ENCODE results near the gene GTF3A.

GTF3A gene

DNA sequence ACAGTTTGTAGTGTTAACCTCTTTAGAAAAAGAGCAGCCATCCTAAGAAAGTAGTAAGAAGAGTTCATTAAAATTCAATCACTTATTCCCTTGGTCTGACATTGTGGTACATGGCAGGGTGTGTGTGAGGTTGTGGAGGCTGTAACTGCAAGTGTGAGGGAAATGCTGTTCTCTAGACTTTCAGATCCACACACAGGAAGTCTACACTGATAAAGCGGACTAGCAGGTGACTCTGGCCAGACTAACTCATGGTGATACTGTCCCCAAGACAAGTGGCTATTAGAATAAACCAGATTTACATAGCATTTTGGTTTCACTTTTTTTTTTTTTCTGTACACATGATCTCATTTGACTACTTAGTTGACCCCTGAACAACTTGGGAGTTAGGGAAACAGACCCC lies 16.0 kb downstream of the GTF3A start:
- TF ChIP-seq, protein P1, sequence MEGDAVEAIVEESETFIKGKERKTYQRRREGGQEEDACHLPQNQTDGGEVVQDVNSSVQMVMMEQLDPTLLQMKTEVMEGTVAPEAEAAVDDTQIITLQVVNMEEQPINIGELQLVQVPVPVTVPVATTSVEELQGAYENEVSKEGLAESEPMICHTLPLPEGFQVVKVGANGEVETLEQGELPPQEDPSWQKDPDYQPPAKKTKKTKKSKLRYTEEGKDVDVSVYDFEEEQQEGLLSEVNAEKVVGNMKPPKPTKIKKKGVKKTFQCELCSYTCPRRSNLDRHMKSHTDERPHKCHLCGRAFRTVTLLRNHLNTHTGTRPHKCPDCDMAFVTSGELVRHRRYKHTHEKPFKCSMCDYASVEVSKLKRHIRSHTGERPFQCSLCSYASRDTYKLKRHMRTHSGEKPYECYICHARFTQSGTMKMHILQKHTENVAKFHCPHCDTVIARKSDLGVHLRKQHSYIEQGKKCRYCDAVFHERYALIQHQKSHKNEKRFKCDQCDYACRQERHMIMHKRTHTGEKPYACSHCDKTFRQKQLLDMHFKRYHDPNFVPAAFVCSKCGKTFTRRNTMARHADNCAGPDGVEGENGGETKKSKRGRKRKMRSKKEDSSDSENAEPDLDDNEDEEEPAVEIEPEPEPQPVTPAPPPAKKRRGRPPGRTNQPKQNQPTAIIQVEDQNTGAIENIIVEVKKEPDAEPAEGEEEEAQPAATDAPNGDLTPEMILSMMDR (IDR thresholded peaks at IDR 0.05; ENCODE audit: borderline replicate concordance, control extremely low read depth, extremely low read depth, insufficient read depth, missing control alignments), result no peak
- no peak for DNase-seq (ENCODE audit: low spot score)
- in situ Hi-C loops (cut with MboI; ENCODE audit: low sequenced_read_pairs, unreplicated experiment), result no loop called here

DNA sequence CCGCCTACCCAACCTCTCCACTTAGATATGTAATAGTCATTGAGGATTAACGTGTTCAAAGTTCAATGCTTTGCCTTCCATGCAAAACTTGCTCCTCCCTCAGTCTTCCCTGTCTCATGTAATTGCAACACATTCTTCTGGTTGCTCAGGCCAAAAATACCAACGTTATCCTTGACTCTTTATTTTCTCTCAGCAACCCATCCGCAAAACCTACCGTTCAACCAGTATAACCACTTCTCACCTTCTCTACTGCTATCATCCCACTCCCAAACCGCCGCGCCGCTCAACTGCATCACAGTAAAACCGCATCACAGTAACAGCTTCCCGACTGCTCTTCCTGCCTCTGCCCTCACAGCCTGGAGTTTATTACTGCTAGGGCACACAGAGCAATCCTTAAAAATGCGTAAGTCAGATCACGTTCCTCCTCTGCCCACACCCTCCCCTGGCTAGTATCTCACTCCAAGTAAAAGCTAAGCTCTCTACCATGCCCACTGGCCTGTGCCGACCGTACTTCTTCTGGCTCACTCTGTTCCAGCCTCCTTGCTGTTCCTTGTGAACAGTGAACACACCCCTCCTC lies 17.7 kb downstream of the GTF3A start:
- in situ Hi-C loops (cut with MboI; ENCODE audit: low sequenced_read_pairs, unreplicated experiment), result no loop called here
- TF ChIP-seq, protein P1 (IDR thresholded peaks at IDR 0.05; ENCODE audit: borderline replicate concordance, control extremely low read depth, extremely low read depth, insufficient read depth, missing control alignments), result no peak
- DNase-seq (ENCODE audit: low spot score), result no peak

- in situ Hi-C loops (cut with MboI; ENCODE audit: low sequenced_read_pairs, unreplicated experiment), result no loop called here
- no peak for DNase-seq (ENCODE audit: low spot score)
- TF ChIP-seq, protein P1 (IDR thresholded peaks at IDR 0.05; ENCODE audit: borderline replicate concordance, control extremely low read depth, extremely low read depth, insufficient read depth, missing control alignments), result no peak
Measured at GRCh38 chr13:27442797-27443196, 18.4 kb downstream of the GTF3A start.

DNA sequence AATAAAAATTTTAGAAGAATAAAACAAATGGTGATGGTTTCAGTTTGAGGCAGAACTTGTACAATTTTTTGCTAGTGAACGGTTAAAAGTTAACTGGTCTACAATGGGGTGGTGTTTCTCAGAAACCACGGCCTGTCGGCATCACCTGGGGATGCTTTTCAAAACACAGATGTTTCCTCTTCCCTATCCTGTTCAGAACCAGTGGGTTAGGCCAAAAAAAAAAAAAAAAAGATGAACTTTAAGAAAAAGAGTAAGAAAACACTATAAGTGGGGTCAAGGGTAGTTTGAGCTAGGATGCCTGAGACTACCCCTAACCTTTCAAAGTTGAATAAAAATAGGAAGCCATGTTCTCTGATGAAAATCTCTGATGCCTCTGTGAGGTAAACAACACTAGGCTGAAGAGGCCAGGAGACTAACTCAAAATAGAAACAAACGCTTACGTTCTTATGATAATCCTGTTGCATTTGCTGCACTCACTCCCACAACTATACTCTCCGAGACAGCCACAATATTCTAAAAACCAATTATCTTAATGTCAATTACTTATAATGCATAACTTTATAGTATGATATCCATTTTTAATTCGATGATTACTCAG lies 22.7 kb downstream of the GTF3A start:
- in situ Hi-C loops (cut with MboI; ENCODE audit: low sequenced_read_pairs, unreplicated experiment), result no loop called here
- no peak for DNase-seq (ENCODE audit: low spot score)
- TF ChIP-seq, protein P1 (IDR thresholded peaks at IDR 0.05; ENCODE audit: borderline replicate concordance, control extremely low read depth, extremely low read depth, insufficient read depth, missing control alignments), result no peak

- TF ChIP-seq, protein P1 (IDR thresholded peaks at IDR 0.05; ENCODE audit: borderline replicate concordance, control extremely low read depth, extremely low read depth, insufficient read depth, missing control alignments), result no peak
- no peak for DNase-seq (ENCODE audit: low spot score)
- in situ Hi-C loops (cut with MboI; ENCODE audit: low sequenced_read_pairs, unreplicated experiment), result no loop called here
Measured at GRCh38 chr13:27448308-27448707, 23.9 kb downstream of the GTF3A start.

DNA sequence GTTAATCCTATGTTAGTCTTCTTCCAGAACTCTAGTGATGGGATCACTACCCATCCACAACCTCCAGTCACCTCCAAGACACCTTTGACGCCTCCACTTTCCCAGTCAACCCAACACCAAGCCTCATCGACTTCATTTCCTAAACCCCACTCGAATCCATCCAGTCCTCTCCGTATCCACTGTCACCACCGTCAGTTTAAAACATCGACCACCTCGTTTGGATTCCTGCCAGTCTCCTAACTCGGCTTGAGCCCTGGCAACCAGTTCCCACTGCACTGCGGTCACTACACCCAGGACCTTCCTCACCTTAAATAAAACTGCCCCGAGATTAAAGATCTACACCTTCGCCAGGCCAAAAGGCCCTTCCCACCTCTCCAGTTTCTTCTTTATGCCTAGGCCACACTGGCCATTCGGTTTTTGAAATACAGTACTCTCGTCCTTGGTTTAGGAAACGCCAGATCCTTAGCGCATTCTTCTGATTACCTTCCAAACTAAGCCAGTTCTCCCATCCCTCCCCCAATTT lies 24.7 kb downstream of the GTF3A start:
- TF ChIP-seq, protein P1 (IDR thresholded peaks at IDR 0.05; ENCODE audit: borderline replicate concordance, control extremely low read depth, extremely low read depth, insufficient read depth, missing control alignments), result no peak
- in situ Hi-C loops (cut with MboI; ENCODE audit: low sequenced_read_pairs, unreplicated experiment), result no loop called here
- no peak for DNase-seq (ENCODE audit: low spot score)

Measured in GM13976 (cell line).